HEK293T (cell line): ENCODE data around the gene ATP8A2.

Experiments used
- ARNT ChIP-seq: fragments of 450-650 bp; IDR thresholded peaks from 2 replicates; pipeline ENCODE4 v1.6.1; 2017; ENCODE audit warnings: mild to moderate bottlenecking
- BHLHE40 ChIP-seq: fragments of 450-650 bp; IDR thresholded peaks from 2 replicates; pipeline ENCODE4 v1.6.1; 2016; ENCODE audit warnings: mild to moderate bottlenecking, moderate library complexity, borderline replicate concordance
- FOXA1 ChIP-seq: fragments of 450-650 bp; IDR thresholded peaks from 2 replicates; pipeline ENCODE4 v1.6.1; 2016; ENCODE audit warnings: mild to moderate bottlenecking
- L3MBTL2 ChIP-seq: fragments of 450-650 bp; conservative IDR thresholded peaks from 2 replicates; pipeline ENCODE4 v1.6.1; 2016; ENCODE audit warnings: mild to moderate bottlenecking
- SUZ12 ChIP-seq: fragments of 450-650 bp; IDR thresholded peaks from 2 replicates; pipeline ENCODE4 v1.6.1; 2016; ENCODE audit warnings: mild to moderate bottlenecking
- TARDBP ChIP-seq: fragments of 450-650 bp; IDR thresholded peaks from 2 replicates; pipeline ENCODE4 v1.6.1; 2016

DNA sequence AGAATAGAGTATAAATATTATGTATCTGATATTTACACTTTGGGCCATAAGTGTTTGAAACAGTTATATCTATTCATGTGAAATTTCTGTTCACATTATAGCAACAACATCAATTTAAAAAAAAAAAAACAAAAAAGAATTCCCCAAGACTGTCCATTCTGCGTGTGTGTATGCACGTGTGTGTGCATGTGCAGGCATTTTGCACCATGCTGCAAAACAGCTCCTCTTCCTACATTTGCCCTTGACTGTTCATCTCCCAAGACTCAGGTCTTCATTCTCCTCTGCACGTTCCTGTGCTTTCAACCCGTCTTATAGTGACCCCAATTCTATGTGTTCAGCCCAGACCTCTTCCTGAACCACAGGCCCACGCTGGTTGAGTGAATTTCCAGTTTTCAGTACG is 530.7 kb downstream of the ATP8A2 start:
- TF ChIP-seq FOXA1 (no peak), SUZ12 (no peak), TARDBP (no peak), BHLHE40 (no peak), ARNT (no peak), L3MBTL2 (no peak)
